HG02588 (cell line): ENCODE results near the gene SIX3.

Experiments
- ATAC-seq: cut with Tn5 transposase; IDR thresholded peaks from one replicate; pipeline ENCODE4 v1.9.1; 2021; ENCODE audit warnings: mild to moderate bottlenecking, moderate library complexity; ENCODE audit not compliant: unreplicated experiment

The SIX3 gene

DNA sequence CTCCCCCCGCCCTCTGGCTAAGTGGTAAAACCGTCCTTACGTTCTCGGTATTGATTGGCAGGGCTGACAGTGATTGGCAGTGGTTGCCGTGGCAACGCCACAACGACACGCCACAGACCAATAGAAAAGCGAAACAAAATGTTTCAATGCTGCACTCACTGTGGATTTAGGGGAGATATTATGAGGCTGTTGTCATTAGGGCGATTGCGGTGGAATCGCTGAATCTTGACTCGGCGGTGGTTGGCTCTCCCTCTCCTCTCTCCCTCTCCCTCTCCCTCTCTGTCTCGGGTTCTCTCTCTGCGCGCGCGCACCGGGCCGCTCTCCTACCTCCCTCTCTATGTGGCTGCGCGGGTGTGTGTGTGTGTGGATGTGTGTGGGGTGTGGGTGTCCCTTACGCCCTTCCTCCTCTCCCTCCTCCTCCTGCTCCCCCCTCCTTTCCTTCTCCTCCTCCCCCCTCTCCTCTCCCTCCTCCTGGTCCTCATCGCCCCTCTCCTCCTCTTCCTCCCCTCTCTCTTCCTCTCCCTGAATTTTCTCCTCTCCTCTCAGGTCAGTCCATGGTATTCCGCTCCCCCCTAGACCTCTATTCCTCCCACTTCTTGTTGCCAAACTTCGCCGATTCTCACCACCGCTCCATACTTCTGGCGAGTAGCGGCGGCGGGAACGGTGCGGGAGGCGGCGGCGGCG lies at the start of gene SIX3:
Gene SIX3, plus strand, starts transcription at position 152 of the 684 bp plus-strand sequence. Its CDS starts 403 bp downstream, at position 555.
- ATAC-seq = peak; percentile 60

DNA sequence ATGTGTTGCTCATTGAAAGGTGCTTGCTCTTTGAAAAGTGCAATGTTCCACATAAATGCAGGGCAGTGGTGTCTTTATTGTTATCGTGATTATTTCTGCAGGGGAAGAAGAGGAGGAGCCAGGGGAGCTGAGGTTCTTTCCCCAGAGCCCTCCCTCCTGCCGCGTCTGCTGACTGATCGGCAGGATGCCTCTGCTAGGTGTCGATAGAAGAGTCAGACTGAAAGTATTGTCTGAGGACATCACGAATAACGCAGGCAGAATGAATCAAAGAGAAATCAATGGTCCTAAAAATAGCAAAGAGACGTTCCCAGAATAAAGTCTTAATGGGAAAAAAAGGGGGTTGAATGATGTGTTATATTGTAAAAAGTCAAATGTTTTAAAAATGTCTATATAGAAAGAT lies 47.4 kb upstream of the SIX3 start:
- no peak for ATAC-seq

GRCh38 chr2:44895061-44895460 lies 46.4 kb upstream of the SIX3 start:
- ATAC-seq = no peak

DNA sequence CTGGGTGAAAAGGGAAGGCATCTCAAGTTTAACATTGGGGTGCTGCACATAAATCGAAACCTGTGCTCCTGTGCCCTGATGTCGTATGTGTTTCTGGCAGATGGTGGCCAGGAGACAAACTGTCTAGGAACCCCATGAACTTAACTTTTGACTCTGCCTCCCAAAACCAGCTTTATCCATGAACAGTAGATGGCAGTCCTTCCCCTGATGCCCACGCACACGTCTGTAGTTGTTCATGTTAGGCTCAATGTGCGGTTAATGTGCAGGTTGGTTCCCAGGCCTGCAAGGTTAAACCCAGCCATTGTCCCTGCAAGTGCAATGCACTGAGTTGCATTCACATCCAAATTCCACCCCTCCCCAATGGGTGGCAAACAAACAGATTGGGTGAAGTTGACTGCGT lies 44.1 kb upstream of the SIX3 start:
- no peak for ATAC-seq

DNA sequence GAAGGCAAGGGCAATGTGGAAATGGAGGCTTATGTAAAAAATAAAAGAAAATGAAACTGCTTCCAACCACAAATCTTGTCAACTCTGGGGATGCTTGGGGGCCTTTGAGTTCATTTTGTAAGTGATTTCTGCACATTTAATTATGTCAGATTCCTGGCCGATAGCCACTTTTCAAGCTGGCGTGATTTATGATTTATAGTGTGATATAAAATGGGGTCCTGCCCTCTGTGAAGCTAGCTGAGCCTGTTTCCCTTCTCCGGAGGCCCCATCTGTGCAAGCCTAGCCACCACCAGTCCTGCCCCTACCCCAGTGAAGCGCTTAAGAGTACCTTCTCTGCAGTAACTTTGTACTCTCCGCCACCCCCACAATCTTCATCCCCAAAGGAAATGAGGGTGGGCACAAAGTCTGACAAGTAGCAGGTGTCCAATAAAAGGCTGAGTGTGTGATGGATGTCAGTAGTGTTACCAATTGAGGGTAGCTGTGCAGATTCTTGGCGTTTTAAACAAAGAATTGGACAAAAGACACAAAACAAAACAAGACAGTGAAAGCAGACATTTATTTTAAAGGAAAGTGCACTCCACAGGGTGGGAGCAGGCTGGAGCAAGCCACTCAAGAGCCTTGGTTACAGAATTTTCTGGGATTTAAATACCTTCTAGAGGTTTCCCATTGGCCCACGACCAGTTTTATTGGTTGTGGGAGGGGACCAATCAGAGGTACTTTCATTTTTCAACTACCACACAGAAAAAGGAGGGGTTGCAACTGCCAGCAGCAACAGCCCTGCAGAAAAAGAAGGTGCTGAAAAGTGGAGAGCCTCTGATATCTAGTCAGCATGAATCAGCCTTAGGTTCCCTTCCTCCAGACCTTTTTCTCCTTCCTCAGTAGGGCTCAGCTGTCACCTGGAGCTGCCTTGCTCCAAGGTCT lies 39.0 kb upstream of the SIX3 start:
- no peak for ATAC-seq

DNA sequence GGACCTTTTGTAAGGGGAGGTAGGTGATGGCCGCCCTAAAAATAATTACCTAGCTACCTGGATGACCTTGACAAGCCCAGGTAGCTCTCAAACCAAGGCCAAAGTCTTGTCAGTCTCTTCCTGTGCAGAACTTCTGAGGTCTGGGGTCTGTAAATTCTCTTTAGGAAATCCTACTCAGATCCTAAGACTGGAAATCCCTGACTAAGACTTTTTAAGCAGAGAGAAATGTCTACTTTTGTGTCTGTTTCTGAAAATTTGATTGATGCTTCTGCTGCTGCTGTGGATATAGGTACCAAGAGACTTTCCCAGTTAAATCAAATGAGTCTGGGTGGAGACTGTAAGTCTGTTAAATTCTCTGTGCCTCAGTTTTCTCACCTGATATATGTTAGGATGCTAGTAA lies 36.9 kb upstream of the SIX3 start:
- ATAC-seq = no peak

- ATAC-seq = no peak
Observed at GRCh38 chr2:44906972-44907371, 34.5 kb upstream of the SIX3 start.

DNA sequence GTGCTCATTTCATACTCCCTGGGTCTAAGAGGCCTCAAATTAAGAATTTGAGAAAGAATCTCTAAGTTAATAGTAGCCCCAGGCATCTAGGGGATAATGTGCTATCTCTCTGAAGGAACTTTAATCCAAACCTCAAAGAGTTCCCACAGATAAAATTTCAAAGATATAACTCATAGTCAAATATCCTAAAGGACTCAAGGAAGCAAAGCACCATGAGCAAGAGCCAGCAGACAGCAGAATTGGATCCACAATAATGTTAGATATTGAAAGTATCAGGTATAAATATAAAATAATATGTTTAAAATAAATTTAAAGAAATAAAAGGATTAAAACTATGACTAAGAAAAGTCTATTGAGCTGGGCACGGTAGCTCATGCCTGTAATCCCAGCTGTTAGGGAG lies 31.7 kb upstream of the SIX3 start:
- ATAC-seq = no peak

DNA sequence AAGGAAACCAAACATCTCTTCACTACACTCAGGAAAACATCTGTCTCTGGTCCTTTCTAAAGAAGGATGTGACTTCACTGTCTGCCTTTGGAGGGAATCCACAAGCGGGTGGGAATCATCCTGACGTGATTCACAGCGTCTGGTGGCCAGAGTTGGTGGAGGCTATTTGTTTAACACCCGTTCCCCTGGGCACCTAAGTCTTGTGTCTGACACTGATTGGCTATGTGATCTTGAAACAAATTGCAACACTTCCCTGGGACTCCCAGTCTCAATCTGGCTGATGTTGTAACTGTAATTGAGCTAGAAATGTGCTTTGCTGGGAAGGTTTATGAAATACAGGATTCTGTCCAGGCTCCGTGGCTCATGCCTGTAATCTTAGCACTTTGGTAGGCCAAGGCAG lies 28.8 kb upstream of the SIX3 start:
- no peak for ATAC-seq

DNA sequence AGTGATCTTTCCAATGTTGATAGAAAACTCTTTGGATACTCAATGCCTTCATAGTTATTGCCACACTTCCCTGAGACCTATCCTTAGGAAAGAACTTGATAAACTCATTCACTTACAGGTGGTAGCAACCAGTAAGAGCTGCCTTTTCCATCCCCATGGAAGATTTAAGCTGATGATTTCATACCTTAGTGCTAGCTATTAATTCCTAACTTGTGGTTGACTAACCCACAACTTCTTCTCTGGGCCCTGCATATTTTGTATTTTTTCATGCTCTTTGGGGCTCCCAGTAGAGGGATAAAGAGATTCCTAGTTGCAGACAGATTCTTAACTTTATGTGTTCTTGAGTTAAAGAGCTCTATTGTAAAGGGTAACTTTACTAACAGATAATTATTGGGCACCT lies 25.2 kb upstream of the SIX3 start:
- ATAC-seq = no peak

GRCh38 chr2:44918095-44918775 lies 23.3 kb upstream of the SIX3 start:
- no peak for ATAC-seq

DNA sequence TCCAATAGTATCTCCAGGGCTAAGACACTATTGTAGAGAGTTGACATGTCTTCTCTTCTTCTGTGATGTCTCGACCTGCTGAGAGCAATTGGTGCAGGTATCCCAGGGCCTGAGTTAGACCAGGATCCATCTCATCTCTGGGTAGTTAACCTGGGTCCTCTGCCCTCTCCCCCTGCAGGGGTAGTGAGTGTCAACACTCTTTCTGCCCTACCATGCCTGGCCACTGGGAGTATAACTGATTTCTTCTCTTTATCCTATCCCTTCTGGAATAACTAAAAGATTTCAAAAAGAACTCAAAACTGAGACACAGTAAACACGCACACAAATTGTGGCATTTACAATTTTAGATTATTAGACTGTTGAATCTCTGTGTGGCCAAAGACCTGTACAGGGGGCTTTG lies 20.8 kb upstream of the SIX3 start:
- no peak for ATAC-seq

DNA sequence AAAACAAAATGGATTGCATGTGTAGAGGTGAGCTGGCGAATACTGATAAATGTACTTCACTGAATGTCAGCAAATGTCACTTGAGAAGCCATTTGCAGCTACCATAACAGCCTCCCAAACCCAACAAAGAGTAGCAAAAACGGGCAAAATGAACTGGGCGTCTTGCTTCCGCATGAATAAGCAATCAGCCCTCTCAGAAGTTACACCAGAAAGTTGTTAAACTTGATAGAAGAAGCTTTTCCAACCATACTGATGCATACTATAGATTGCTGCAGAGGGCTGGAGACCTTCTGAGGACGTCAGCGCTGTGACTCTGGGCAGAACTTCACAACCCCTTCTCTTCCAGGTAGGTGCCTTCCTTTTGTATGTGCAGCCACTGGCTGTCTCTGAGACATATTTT lies 18.7 kb upstream of the SIX3 start:
- ATAC-seq = no peak

DNA sequence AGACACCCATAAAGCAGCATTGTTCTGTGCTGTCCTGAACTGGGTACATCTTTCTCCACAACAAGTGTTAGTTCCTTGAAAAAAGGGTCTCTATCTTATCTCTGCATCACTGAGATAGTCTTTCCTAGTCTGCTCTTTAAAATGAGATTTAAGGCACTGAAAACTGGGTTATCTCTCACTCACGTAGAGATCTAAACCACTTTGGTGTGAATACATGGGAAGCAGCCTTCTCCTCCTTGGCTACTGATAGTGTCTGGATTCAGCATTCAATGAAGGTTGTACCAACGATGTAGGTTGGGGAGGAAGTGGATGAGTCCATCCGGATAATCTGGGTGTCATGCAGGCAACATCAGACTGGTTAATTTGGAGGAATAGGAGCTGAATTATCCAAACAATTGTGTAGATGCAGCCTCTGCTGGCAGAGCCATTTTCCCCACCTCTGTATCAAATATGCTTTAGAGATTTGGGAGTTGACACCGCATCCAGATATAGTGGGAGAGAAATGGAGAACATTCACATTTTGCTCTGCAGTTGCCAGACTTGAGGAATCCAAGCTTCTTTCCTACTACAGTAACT lies 15.9 kb upstream of the SIX3 start:
- ATAC-seq = no peak

DNA sequence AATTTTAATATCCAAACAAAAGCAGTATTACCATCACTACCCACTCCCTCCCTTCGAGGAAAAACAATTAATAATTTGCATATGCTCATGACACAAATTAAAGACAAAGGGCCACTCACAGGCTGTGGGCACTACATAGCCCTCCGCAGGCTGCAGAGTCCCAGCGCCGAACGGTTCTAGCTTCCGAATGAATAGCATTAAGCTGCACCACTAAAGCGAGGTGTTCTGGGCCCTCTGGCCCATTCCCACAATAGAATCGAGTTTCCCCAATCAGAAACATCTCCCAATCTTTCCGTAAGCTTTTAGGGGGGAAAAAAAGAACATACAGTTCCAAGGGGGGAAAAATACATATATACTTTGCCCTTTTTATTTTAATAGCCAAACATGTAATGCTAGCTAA lies 14.5 kb upstream of the SIX3 start:
- no peak for ATAC-seq

GRCh38 chr2:44927985-44928482 lies 13.5 kb upstream of the SIX3 start:
- no peak for ATAC-seq

DNA sequence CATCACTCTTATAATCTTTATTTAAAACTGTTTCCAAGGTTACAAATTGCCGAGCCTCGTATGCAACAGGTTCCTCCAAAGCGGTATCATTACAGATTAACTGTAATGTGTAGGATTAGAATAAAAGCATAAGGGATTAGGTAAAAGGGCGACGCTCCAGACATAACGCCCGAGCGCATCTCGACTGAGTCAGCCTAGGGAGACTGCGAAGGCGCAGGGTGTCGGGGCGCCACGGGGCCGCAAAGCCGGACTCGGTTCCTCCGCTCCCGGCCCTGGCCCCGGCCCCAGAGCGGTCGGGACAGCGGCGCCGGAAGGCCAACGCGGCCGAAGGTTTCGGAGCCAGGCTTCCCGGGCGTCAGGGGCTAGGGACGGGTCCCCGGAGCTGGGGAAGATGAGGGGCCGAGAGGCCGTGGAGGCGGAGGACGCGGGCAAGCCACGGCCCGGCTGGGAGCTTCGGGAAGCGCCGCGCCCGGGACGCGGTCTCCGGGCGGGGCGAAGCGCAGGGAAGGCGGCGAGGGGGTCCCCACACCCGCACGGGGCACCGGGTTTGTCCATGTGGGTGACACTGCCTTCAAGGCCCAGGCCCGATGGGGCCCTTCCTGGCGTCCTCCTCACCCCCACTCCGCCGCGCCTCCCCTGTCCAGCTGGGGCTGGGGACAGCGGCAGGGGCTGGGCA lies 12.9 kb upstream of the SIX3 start:
- no peak for ATAC-seq

DNA sequence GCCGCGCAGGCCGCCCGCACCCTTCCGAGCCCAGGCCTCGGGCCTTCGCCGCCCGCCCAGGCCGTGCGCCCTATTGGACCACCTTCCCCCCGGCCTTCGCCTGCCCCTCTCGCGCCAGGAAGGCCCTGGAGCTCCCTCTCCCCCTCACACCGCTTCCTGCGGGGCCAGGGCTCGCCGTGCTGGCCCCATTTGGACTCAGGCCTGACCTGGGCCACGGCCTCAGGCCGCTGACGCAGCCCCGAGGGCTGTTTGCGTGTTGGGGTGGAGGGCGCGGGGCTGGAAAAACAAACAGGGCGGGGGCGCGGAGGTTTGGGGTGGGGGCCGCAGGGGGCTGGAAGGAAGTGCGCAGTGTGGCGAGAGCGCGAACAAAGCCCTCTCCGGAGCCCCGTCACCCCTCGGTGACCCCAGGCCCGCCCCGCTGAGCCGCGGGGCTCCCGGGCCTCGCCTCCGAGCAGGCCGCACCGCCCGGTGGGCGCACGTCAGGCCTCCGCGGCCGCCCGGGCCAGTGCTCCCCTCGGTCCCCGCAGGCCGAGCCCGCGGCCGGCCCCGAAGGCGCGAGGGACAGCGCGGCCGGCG lies 12.3 kb upstream of the SIX3 start:
- ATAC-seq = no peak

DNA sequence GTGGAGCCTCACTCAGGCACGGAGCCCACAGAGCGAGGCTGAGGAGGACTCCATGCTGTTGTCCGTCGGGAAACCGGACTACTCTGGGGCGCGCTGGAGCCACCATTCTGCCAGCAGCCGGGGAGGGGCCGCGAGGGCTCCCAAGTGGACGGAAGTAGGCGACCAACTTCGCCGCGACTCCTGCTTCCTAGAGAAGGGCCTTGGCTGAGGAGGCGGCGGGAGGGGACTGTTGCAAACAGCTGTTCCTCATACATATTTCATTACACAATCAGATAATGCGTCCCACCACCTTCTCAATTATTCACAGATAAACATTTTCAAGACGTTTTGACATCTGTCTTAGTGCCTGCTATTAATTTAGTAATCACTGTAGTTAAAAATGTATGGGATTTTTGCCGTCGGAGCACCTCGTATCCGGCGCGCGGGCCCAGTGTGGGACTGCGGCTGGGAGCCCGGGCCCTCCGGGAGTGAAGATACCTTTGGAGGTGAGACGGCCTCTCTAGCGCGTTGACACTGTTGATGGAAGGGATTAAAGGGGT lies 11.7 kb upstream of the SIX3 start:
- ATAC-seq = no peak
